ENCODE results near the gene SFRP5. TPM values are rescaled to one million over a fixed set of nuclear protein-coding genes. Genes with fewer than 3 reads are reported as not detected.

SFRP5 gene
- total and polyA plus RNA-seq, 2 of the 13 experiments (the other 11 are each of a cell fraction or from before 2014, with no cell fraction given), result 0.32 to 1.7 TPM

GRCh38 chr10:97771055-97771891 is 526 bp downstream of the SFRP5 start (continued):
- no peak for TF ChIP-seq ZNF407 (CRISPR knock-in tag; IDR thresholded peaks at IDR 0.05; ENCODE audit: not compliant biosample characterization)
- TF ChIP-seq ZNF180 (CRISPR knock-in tag; IDR thresholded peaks at IDR 0.05; ENCODE audit: borderline replicate concordance, low read depth), result no peak
- TF ChIP-seq SRY (CRISPR knock-in tag; IDR thresholded peaks at IDR 0.05), result no peak
- no peak for TF ChIP-seq SNAPC2 (CRISPR knock-in tag; IDR thresholded peaks at IDR 0.05)
- no peak for TF ChIP-seq ZMAT5 (CRISPR knock-in tag; IDR thresholded peaks at IDR 0.05; ENCODE audit: borderline replicate concordance, low read depth)
- peak; percentile 35; the same call in 1 of the 2 replicates for TF ChIP-seq ZNF768 (CRISPR knock-in tag; IDR thresholded peaks at IDR 0.05)
- no peak for TF ChIP-seq PHF8 (CRISPR knock-in tag; IDR thresholded peaks at IDR 0.05)
- no peak for TF ChIP-seq ZNF20 (CRISPR knock-in tag; IDR thresholded peaks at IDR 0.05)
- TF ChIP-seq ZNF552 (CRISPR knock-in tag; IDR thresholded peaks at IDR 0.05; ENCODE audit: borderline replicate concordance), result no peak
- no peak for TF ChIP-seq PRMT3 (CRISPR knock-in tag; IDR thresholded peaks at IDR 0.05; ENCODE audit: borderline replicate concordance, low read depth)
- no peak for TF ChIP-seq ZNF501 (CRISPR knock-in tag; IDR thresholded peaks at IDR 0.05)
- TF ChIP-seq ZNF777 (CRISPR knock-in tag; IDR thresholded peaks at IDR 0.05), result peak; percentile 87
- TF ChIP-seq TCF12 (IDR thresholded peaks at IDR 0.05), result no peak
- no peak for TF ChIP-seq TCF12 (CRISPR knock-in tag; IDR thresholded peaks at IDR 0.05)
- no peak for TF ChIP-seq KLF16 (CRISPR knock-in tag; IDR thresholded peaks at IDR 0.05)
- TF ChIP-seq DR1 (CRISPR knock-in tag; IDR thresholded peaks at IDR 0.05), result no peak
- TF ChIP-seq SMARCE1 (IDR thresholded peaks at IDR 0.05; ENCODE audit: borderline replicate concordance), result no peak
- peak; percentile 74; the same call in 1 of the 2 replicates for TF ChIP-seq MTF2 (CRISPR knock-in tag; IDR thresholded peaks at IDR 0.05; ENCODE audit: borderline replicate concordance)
- TF ChIP-seq ZSCAN29 (CRISPR knock-in tag; conservative IDR thresholded peaks at IDR 0.05), result no peak
- TF ChIP-seq SAP130 (CRISPR knock-in tag; IDR thresholded peaks at IDR 0.05; ENCODE audit: low read depth), result no peak
- TF ChIP-seq ZNF513 (CRISPR knock-in tag; conservative IDR thresholded peaks at IDR 0.05), result no peak
